Activated B cell treated with CpG ODN at 0.5 μM for 24 hours (primary cell): ENCODE data around the gene LIMA1. TPM values are rescaled to one million over a fixed set of nuclear protein-coding genes. Genes with fewer than 3 reads are reported as not detected.

ENCODE experiments used
- ATAC-seq: fragments of 200-7000 bp; cut with Tn5 transposase; one replicate; pipeline ENCODE4 v1.10.0; 2021; ENCODE audit warnings: low read depth, mild to moderate bottlenecking, moderate library complexity
- CTCF ChIA-PET: fragments of 350-600 bp; sonication (Branson Sonifier 250); formaldehyde crosslinking; loops from one replicate; lab custom pipeline; 2021; ENCODE audit warnings: antibody characterized with exemption; lab: Charles Lee
- POLR2A ChIA-PET: fragments of 350-600 bp; sonication (Branson Sonifier 250); formaldehyde crosslinking; loops from one replicate; lab custom pipeline; 2021; ENCODE audit warnings: antibody characterized with exemption; lab: Charles Lee
- DNase-seq: peaks from one replicate; pipeline ENCODE4 v3.0.0; 2022
- H3K27ac Mint-ChIP-seq: one replicate; pipeline ENCODE4 v1.8.0; 2020; ENCODE audit warnings: mixed read lengths
- H3K27me3 Mint-ChIP-seq: one replicate; pipeline ENCODE4 v1.8.0; 2021; ENCODE audit warnings: mixed read lengths
- H3K36me3 Mint-ChIP-seq: one replicate; pipeline ENCODE4 v1.8.0; 2021; ENCODE audit warnings: low read depth, mixed read lengths
- H3K4me1 Mint-ChIP-seq: one replicate; pipeline ENCODE4 v1.8.0; 2021; ENCODE audit warnings: mixed read lengths
- H3K4me3 Mint-ChIP-seq: one replicate; pipeline ENCODE4 v1.8.0; 2020; ENCODE audit warnings: mild to moderate bottlenecking, mixed read lengths
- H3K9me3 Mint-ChIP-seq: one replicate; pipeline ENCODE4 v1.8.0; 2020; ENCODE audit warnings: mixed read lengths
- CTCF ChIP-seq: fragments of 200-600 bp; IDR thresholded peaks from one replicate; pipeline ENCODE4 v1.8.0; 2022; ENCODE audit warnings: antibody characterized with exemption, mild to moderate bottlenecking
- intact Hi-C: fragments of 100-400 bp; cut with micrococcal nuclease; formaldehyde crosslinking; loops from one replicate; pipeline ENCODE4 v1.15.1; 2024
- total RNA-seq: library from RNA; stranded (reverse); gene quantifications from 2 replicates; pipeline ENCODE4 v1.2.3, GENCODE V29; 2022

The LIMA1 gene
- total RNA-seq, 1 donor from 2014 or later: 5.7 TPM

GRCh38 chr12:50246873-50247612 is 36.3 kb downstream of the LIMA1 start:
- no peak overlapping the region for H3K27ac Mint-ChIP-seq
- DNase-seq (no peak), ATAC-seq (no peak)
- no peak overlapping the region for H3K4me3 Mint-ChIP-seq
- ChIA-PET POLR2A (no interaction called here), CTCF (no interaction called here)
- H3K36me3 Mint-ChIP-seq: no peaks in the 10 kb centered on the region
- no peaks in the 10 kb centered on the region for H3K4me1 Mint-ChIP-seq
- H3K9me3 Mint-ChIP-seq: no peaks in the 10 kb centered on the region
- intact Hi-C loops: no loop called here
- no peak for TF ChIP-seq CTCF
- H3K27me3 Mint-ChIP-seq: peaks cover 2% of the 10 kb centered on the region

DNA sequence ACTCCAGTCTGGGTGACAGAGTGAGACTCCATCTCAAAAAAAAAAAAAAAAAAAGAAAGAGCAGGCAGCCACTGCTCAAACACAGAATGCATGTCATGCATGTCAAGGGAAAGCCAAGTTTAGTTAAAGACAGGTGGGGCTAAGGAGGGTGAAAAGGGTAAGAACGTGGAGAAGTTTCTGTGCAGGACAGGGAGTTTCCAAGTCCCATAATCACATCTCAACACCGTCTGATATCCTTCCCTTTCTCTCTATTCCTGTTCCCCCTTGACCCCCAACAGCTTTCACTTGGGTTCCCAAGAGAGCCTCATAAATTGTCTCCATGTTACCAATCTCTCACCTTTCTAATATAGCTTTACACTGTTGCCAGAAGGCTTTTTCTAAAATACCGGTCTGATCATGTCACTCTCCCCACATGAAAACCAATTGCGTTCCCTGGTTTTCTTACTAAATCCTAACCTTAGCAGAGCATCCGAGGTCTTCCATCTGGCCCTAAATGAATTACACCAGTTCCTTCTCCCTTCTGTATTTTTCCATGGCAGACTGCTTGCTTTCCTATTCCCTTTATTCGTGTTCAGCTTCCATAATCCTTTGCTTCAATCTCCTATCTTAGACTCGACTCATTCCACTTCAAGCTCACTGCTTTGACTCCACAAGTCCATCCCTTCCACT is 37.0 kb downstream of the LIMA1 start:
- Mint-ChIP-seq H3K27me3 (peaks cover 2% of the 10 kb centered on the region), H3K36me3 (no peaks in the 10 kb centered on the region), H3K9me3 (no peaks in the 10 kb centered on the region), H3K4me1 (no peaks in the 10 kb centered on the region), H3K27ac (no peak overlapping the region), H3K4me3 (no peak overlapping the region)
- CTCF ChIA-PET: no interaction called here
- no peak for TF ChIP-seq CTCF
- no peak for DNase-seq
- intact Hi-C loops: no loop called here
- POLR2A ChIA-PET: no interaction called here
- ATAC-seq: no peak

GRCh38 chr12:50243507-50243906 is 39.8 kb downstream of the LIMA1 start:
- intact Hi-C loops: no loop called here
- no peak for DNase-seq
- no peak overlapping the region for H3K4me3 Mint-ChIP-seq
- ATAC-seq: no peak
- H3K27me3 Mint-ChIP-seq: peaks cover 2% of the 10 kb centered on the region
- POLR2A ChIA-PET: no interaction called here
- H3K9me3 Mint-ChIP-seq: no peaks in the 10 kb centered on the region
- TF ChIP-seq CTCF: no peak
- H3K4me1 Mint-ChIP-seq: no peaks in the 10 kb centered on the region
- no peak overlapping the region for H3K27ac Mint-ChIP-seq
- CTCF ChIA-PET: no interaction called here
- no peaks in the 10 kb centered on the region for H3K36me3 Mint-ChIP-seq

DNA sequence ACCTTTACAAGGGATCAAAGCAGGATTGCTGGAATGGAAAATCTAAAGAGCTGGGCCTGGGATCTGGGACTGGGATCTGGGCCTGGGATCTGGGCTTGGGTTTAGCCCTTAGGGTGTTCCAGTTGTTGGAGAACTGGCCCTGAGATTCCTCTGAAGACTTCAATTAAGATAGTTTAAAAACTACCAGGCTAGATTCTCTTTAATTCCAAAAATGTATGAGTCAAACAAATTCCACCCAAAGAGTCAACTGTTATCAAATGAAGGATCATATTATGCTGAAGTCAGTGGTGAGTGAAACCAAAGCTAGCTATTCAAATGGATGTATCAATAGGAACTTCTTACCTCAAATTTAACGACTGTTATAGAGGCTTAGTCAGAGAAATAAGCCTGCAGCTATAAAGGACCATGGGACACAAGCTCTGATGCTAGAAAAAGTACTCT is 40.5 kb downstream of the LIMA1 start:
- H3K27ac Mint-ChIP-seq: no peak overlapping the region
- H3K36me3 Mint-ChIP-seq: no peaks in the 10 kb centered on the region
- H3K4me1 Mint-ChIP-seq: no peaks in the 10 kb centered on the region
- no peak for DNase-seq
- H3K4me3 Mint-ChIP-seq: no peak overlapping the region
- ATAC-seq: no peak
- H3K27me3 Mint-ChIP-seq: peaks cover 2% of the 10 kb centered on the region
- TF ChIP-seq CTCF: no peak
- H3K9me3 Mint-ChIP-seq: no peaks in the 10 kb centered on the region
- CTCF ChIA-PET: no interaction called here
- intact Hi-C loops: no loop called here
- POLR2A ChIA-PET: no interaction called here

GRCh38 chr12:50241178-50241577 is 42.1 kb downstream of the LIMA1 start:
- no peaks in the 10 kb centered on the region for H3K27me3 Mint-ChIP-seq
- CTCF ChIA-PET: no interaction called here
- no peak overlapping the region for H3K4me3 Mint-ChIP-seq
- DNase-seq (no peak), ATAC-seq (no peak)
- no peak for TF ChIP-seq CTCF
- H3K4me1 Mint-ChIP-seq: no peaks in the 10 kb centered on the region
- H3K27ac Mint-ChIP-seq: no peak overlapping the region
- POLR2A ChIA-PET: no interaction called here
- H3K9me3 Mint-ChIP-seq: no peaks in the 10 kb centered on the region
- intact Hi-C loops: no loop called here
- no peaks in the 10 kb centered on the region for H3K36me3 Mint-ChIP-seq
